ENCODE results near the gene RAB3GAP2. TPM values are rescaled to one million over a fixed set of nuclear protein-coding genes. Genes with fewer than 3 reads are reported as not detected.
A peak's percentile ranks its signal among the peaks of the same experiment; 100 is the strongest.

Gene RAB3GAP2
- total RNA-seq, 4 donors from 2014 or later: 19.9 to 35.3 (median 27.3) TPM

GRCh38 chr1:220287129-220287528, 14.9 kb upstream of the RAB3GAP2 start:
- Histone ChIP-seq H3K36me3 (no peaks in the 10 kb centered on the region), H3K4me1 (no peaks in the 10 kb centered on the region), H3K27ac (no peak overlapping the region), H3K9me3 (no peaks in the 10 kb centered on the region), H3K27me3 (no peaks in the 10 kb centered on the region), H3K4me3 (no peak overlapping the region)
- WGBS, 2 donors (ENCODE audit: low coverage in 1 of 2): 88 to 93% methylated on average over 7 of the region's 8 CpGs
- no peak for ATAC-seq
- TF ChIP-seq EP300 (IDR thresholded peaks at IDR 0.05) (no peak), POLR2AphosphoS5 (IDR thresholded peaks at IDR 0.05) (no peak), POLR2A (IDR thresholded peaks at IDR 0.05) (no peak), CTCF (IDR thresholded peaks at IDR 0.05) (no peak)

- ATAC-seq: no peak
- Histone ChIP-seq H3K9me3 (no peaks in the 10 kb centered on the region), H3K36me3 (no peaks in the 10 kb centered on the region), H3K4me1 (no peaks in the 10 kb centered on the region), H3K27me3 (peaks cover 5% of the 10 kb centered on the region), H3K4me3 (no peak overlapping the region), H3K27ac (no peak overlapping the region)
- 17 to 25% methylated on average over 1 of the region's 1 CpG for WGBS, 2 donors (ENCODE audit: low coverage in 1 of 2)
- TF ChIP-seq POLR2AphosphoS5 (IDR thresholded peaks at IDR 0.05): no peak
- TF ChIP-seq EP300 (IDR thresholded peaks at IDR 0.05): no peak
- no peak for TF ChIP-seq POLR2A (IDR thresholded peaks at IDR 0.05)
- no peak for TF ChIP-seq CTCF (IDR thresholded peaks at IDR 0.05)
Measured at GRCh38 chr1:220283625-220284024, 11.4 kb upstream of the RAB3GAP2 start.

- H3K4me3 ChIP-seq: no peak overlapping the region
- ATAC-seq: no peak
- H3K9me3 ChIP-seq: no peaks in the 10 kb centered on the region
- H3K27me3 ChIP-seq: peaks cover 5% of the 10 kb centered on the region
- TF ChIP-seq POLR2A (IDR thresholded peaks at IDR 0.05): no peak
- TF ChIP-seq EP300 (IDR thresholded peaks at IDR 0.05): no peak
- TF ChIP-seq CTCF (IDR thresholded peaks at IDR 0.05): peak in 1 of 4 experiments; percentile 31
- TF ChIP-seq POLR2AphosphoS5 (IDR thresholded peaks at IDR 0.05): no peak
- H3K4me1 ChIP-seq: no peaks in the 10 kb centered on the region
- WGBS, 2 donors (ENCODE audit: low coverage in 1 of 2): 85 to 86% methylated on average over 1 to 2 of the region's 2 CpGs
- H3K27ac ChIP-seq: no peak overlapping the region
- no peaks in the 10 kb centered on the region for H3K36me3 ChIP-seq
Measured at GRCh38 chr1:220281159-220281574, 8.9 kb upstream of the RAB3GAP2 start.

GRCh38 chr1:220280249-220280648, 8.0 kb upstream of the RAB3GAP2 start:
- no peak overlapping the region for H3K27ac ChIP-seq
- H3K27me3 ChIP-seq: peaks cover 5% of the 10 kb centered on the region
- no peaks in the 10 kb centered on the region for H3K9me3 ChIP-seq
- H3K4me3 ChIP-seq: no peak overlapping the region
- WGBS, 2 donors (ENCODE audit: low coverage in 1 of 2): 84 to 96% methylated on average over 3 of the region's 3 CpGs
- no peak for ATAC-seq
- no peaks in the 10 kb centered on the region for H3K36me3 ChIP-seq
- TF ChIP-seq POLR2A (IDR thresholded peaks at IDR 0.05) (no peak), POLR2AphosphoS5 (IDR thresholded peaks at IDR 0.05) (no peak), CTCF (IDR thresholded peaks at IDR 0.05) (no peak), EP300 (IDR thresholded peaks at IDR 0.05) (no peak)
- no peaks in the 10 kb centered on the region for H3K4me1 ChIP-seq

- no peak for TF ChIP-seq POLR2A (IDR thresholded peaks at IDR 0.05)
- TF ChIP-seq POLR2AphosphoS5 (IDR thresholded peaks at IDR 0.05): no peak
- TF ChIP-seq CTCF (IDR thresholded peaks at IDR 0.05): no peak
- TF ChIP-seq EP300 (IDR thresholded peaks at IDR 0.05): no peak
- H3K27me3 ChIP-seq: peaks cover 5% of the 10 kb centered on the region
- H3K36me3 ChIP-seq: no peaks in the 10 kb centered on the region
- ATAC-seq: no peak
- H3K4me1 ChIP-seq: no peaks in the 10 kb centered on the region
- H3K27ac ChIP-seq: no peak overlapping the region
- 55 to 88% methylated on average over 1 to 3 of the region's 3 CpGs for WGBS, 2 donors (ENCODE audit: low coverage in 1 of 2)
- no peak overlapping the region for H3K4me3 ChIP-seq
- H3K9me3 ChIP-seq: no peaks in the 10 kb centered on the region
Measured at GRCh38 chr1:220278991-220279390, 6.7 kb upstream of the RAB3GAP2 start.

Measured in gastroesophageal sphincter (tissue), 4 donors.